ENCODE results near the gene KITLG.

KITLG gene

GRCh38 chr12:88490425-88490824 lies 89.8 kb downstream of the KITLG start:
- H3K27me3 ChIP-seq (replicated peaks; ENCODE audit: insufficient read depth, low read length): no peaks in the 10 kb centered on the region
- H3K79me2 ChIP-seq (ENCODE audit: low read length): no peaks in the 10 kb centered on the region
- no peak for DNase-seq
- H3K9me3 ChIP-seq (replicated peaks; ENCODE audit: insufficient read depth, low read length): no peaks in the 10 kb centered on the region
- TF ChIP-seq CTCF (IDR thresholded peaks at IDR 0.05; ENCODE audit: low read length): no peak
- no peak for TF ChIP-seq EZH2phosphoT487 (IDR thresholded peaks at IDR 0.05; ENCODE audit: low read length)
- no peak for TF ChIP-seq EZH2 (optimal IDR thresholded peaks at IDR 0.05; ENCODE audit: low read depth, low read length)
- no peaks in the 10 kb centered on the region for H3K4me1 ChIP-seq (ENCODE audit: low read length)
- H3K4me3 ChIP-seq (ENCODE audit: low read length): no peak overlapping the region
- H3K9ac ChIP-seq (ENCODE audit: low read length): no peak overlapping the region
- no peaks in the 10 kb centered on the region for H3K9me2 ChIP-seq (replicated peaks; ENCODE audit: insufficient read depth, low read length)
- no peak overlapping the region for H3K4me2 ChIP-seq (ENCODE audit: low read depth, low read length)
- no peak overlapping the region for H2AFZ ChIP-seq (ENCODE audit: low read length)
- H3K36me3 ChIP-seq (replicated peaks; ENCODE audit: insufficient read depth, low read length): no peaks in the 10 kb centered on the region
- H3F3A ChIP-seq (ENCODE audit: insufficient read depth, low read length): no peaks in the 10 kb centered on the region
- no peaks in the 10 kb centered on the region for H4K20me1 ChIP-seq (ENCODE audit: insufficient read depth, low read length)
- no peak overlapping the region for H3K27ac ChIP-seq (ENCODE audit: low read length)

GRCh38 chr12:88472775-88473174 lies 107.5 kb downstream of the KITLG start:
- no peaks in the 10 kb centered on the region for H3K36me3 ChIP-seq (replicated peaks; ENCODE audit: insufficient read depth, low read length)
- H3K4me1 ChIP-seq (ENCODE audit: low read length): no peaks in the 10 kb centered on the region
- no peak for TF ChIP-seq EZH2 (optimal IDR thresholded peaks at IDR 0.05; ENCODE audit: low read depth, low read length)
- no peak for TF ChIP-seq CTCF (IDR thresholded peaks at IDR 0.05; ENCODE audit: low read length)
- TF ChIP-seq EZH2phosphoT487 (IDR thresholded peaks at IDR 0.05; ENCODE audit: low read length): no peak
- H3K9me3 ChIP-seq (replicated peaks; ENCODE audit: insufficient read depth, low read length): no peaks in the 10 kb centered on the region
- no peak overlapping the region for H2AFZ ChIP-seq (ENCODE audit: low read length)
- no peaks in the 10 kb centered on the region for H4K20me1 ChIP-seq (ENCODE audit: insufficient read depth, low read length)
- no peaks in the 10 kb centered on the region for H3K27me3 ChIP-seq (replicated peaks; ENCODE audit: insufficient read depth, low read length)
- no peaks in the 10 kb centered on the region for H3K79me2 ChIP-seq (ENCODE audit: low read length)
- H3F3A ChIP-seq (ENCODE audit: insufficient read depth, low read length): no peaks in the 10 kb centered on the region
- H3K27ac ChIP-seq (ENCODE audit: low read length): no peak overlapping the region
- no peak overlapping the region for H3K4me3 ChIP-seq (ENCODE audit: low read length)
- no peaks in the 10 kb centered on the region for H3K9me2 ChIP-seq (replicated peaks; ENCODE audit: insufficient read depth, low read length)
- H3K9ac ChIP-seq (ENCODE audit: low read length): no peak overlapping the region
- H3K4me2 ChIP-seq (ENCODE audit: low read depth, low read length): no peak overlapping the region
- DNase-seq: no peak

- no peaks in the 10 kb centered on the region for H3K9me3 ChIP-seq (replicated peaks; ENCODE audit: insufficient read depth, low read length)
- no peaks in the 10 kb centered on the region for H3K4me1 ChIP-seq (ENCODE audit: low read length)
- no peak overlapping the region for H3K4me2 ChIP-seq (ENCODE audit: low read depth, low read length)
- no peaks in the 10 kb centered on the region for H3K36me3 ChIP-seq (replicated peaks; ENCODE audit: insufficient read depth, low read length)
- H4K20me1 ChIP-seq (ENCODE audit: insufficient read depth, low read length): no peaks in the 10 kb centered on the region
- no peak overlapping the region for H3K4me3 ChIP-seq (ENCODE audit: low read length)
- no peak for DNase-seq
- H3F3A ChIP-seq (ENCODE audit: insufficient read depth, low read length): no peaks in the 10 kb centered on the region
- TF ChIP-seq EZH2phosphoT487 (IDR thresholded peaks at IDR 0.05; ENCODE audit: low read length) (no peak), EZH2 (optimal IDR thresholded peaks at IDR 0.05; ENCODE audit: low read depth, low read length) (no peak), CTCF (IDR thresholded peaks at IDR 0.05; ENCODE audit: low read length) (no peak)
- H3K9ac ChIP-seq (ENCODE audit: low read length): no peak overlapping the region
- H2AFZ ChIP-seq (ENCODE audit: low read length): no peak overlapping the region
- H3K79me2 ChIP-seq (ENCODE audit: low read length): no peaks in the 10 kb centered on the region
- H3K9me2 ChIP-seq (replicated peaks; ENCODE audit: insufficient read depth, low read length): no peaks in the 10 kb centered on the region
- H3K27ac ChIP-seq (ENCODE audit: low read length): no peak overlapping the region
- no peaks in the 10 kb centered on the region for H3K27me3 ChIP-seq (replicated peaks; ENCODE audit: insufficient read depth, low read length)
Observed at GRCh38 chr12:88472248-88472647, 108.0 kb downstream of the KITLG start.

Measured in MM.1S (cell line).